HL-60 (cell line): ENCODE measurements around the gene RNF151.

Experiments used
- DNase-seq, 2 experiments: peaks; one replicate each; pipeline ENCODE4 v3.0.0-alpha.2; 2010 to 2020; ENCODE audit warnings: low read depth in 1 of 2, low spot score in 1 of 2
- H3K27ac ChIP-seq: fragments of 250-450 bp; sonication (Bioruptor Pico); replicated peaks from 2 replicates; pipeline ENCODE4 v1.5.1; 2020; ENCODE audit warnings: mild to moderate bottlenecking, moderate library complexity
- H3K27me3 ChIP-seq: fragments of 250-450 bp; sonication (Bioruptor Pico); 2 replicates; pipeline ENCODE4 v1.5.1; 2021; ENCODE audit warnings: mild to moderate bottlenecking, moderate library complexity; ENCODE audit not compliant: insufficient read depth, poor library complexity, severe bottlenecking
- H3K4me3 ChIP-seq: replicated peaks from 2 replicates; pipeline ENCODE4 v1.5.1; 2011; ENCODE audit warnings: mild to moderate bottlenecking, control low read depth, low read length; ENCODE audit not compliant: insufficient read depth
- GABPA ChIP-seq: IDR thresholded peaks from 2 replicates; pipeline ENCODE4 v1.6.1; 2012; ENCODE audit warnings: low read depth
- POLR2AphosphoS5 ChIP-seq: IDR thresholded peaks from 2 replicates; pipeline ENCODE4 v1.6.1; 2012; ENCODE audit warnings: low read depth
- SPI1 ChIP-seq: IDR thresholded peaks from 2 replicates; pipeline ENCODE4 v1.6.1; 2012; ENCODE audit warnings: low read depth, mild to moderate bottlenecking, borderline replicate concordance
- TF ChIP-seq, protein P1 (sequence below): IDR thresholded peaks from one replicate; pipeline ENCODE4 v1.5.1; 2011; ENCODE audit warnings: low read length, control low read depth, inconsistent platforms; ENCODE audit not compliant: insufficient read depth
- TF ChIP-seq, protein P2 (sequence below): IDR thresholded peaks from 2 replicates; pipeline ENCODE4 v1.6.1; 2012; ENCODE audit warnings: low read depth; ENCODE audit not compliant: insufficient replicate concordance

Gene RNF151

DNA sequence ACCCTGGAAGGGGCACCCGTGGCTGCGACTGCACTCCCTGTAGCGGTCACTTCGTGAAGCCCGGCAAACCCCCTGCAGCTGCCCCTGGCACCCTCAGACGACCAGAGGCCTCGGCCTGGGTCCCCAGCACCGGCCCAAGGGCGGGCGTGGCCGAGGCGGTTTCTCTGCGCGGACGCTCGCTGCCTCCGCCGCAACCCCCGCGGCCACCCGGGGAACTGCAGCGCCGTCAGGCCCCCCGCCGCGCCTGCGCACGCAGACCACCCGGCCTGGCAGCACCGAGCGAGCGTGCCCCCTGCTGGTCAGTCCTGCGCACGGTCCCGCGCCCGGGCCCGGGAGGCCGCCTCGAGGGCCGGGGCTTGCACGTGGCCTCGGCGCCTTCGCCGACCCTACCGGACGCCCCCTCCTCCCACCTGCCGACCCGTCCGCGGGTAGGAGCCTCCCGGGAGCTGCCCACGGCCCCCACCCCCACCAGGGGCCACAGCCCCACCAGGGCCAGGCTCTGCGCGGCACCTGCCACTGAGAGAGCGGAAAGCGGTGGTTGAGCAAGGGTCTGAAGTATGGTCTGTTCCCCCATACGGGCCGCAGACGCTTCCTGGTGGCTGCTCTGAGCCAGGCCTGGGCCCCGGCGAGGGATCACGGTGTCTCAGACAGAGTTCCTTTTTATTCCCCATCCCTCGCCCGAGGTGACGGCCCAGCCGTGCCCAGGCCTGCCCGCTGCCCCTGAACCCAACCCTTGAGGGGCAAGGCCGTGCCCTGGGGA lies 36.9 kb upstream of the RNF151 start:
- Histone ChIP-seq H3K27ac (peak overlapping the region; percentile 91), H3K27me3 (no peaks in the 10 kb centered on the region), H3K4me3 (peak overlapping the region; percentile 41)
- DNase-seq: peak; percentile 72 to 90
- TF ChIP-seq POLR2AphosphoS5 (peak; percentile 66), GABPA (no peak), SPI1 (peak; percentile 48; the same call in 1 of the 2 replicates)
- TF ChIP-seq, protein P1, sequence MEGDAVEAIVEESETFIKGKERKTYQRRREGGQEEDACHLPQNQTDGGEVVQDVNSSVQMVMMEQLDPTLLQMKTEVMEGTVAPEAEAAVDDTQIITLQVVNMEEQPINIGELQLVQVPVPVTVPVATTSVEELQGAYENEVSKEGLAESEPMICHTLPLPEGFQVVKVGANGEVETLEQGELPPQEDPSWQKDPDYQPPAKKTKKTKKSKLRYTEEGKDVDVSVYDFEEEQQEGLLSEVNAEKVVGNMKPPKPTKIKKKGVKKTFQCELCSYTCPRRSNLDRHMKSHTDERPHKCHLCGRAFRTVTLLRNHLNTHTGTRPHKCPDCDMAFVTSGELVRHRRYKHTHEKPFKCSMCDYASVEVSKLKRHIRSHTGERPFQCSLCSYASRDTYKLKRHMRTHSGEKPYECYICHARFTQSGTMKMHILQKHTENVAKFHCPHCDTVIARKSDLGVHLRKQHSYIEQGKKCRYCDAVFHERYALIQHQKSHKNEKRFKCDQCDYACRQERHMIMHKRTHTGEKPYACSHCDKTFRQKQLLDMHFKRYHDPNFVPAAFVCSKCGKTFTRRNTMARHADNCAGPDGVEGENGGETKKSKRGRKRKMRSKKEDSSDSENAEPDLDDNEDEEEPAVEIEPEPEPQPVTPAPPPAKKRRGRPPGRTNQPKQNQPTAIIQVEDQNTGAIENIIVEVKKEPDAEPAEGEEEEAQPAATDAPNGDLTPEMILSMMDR: peak; percentile 45
- TF ChIP-seq, protein P2, sequence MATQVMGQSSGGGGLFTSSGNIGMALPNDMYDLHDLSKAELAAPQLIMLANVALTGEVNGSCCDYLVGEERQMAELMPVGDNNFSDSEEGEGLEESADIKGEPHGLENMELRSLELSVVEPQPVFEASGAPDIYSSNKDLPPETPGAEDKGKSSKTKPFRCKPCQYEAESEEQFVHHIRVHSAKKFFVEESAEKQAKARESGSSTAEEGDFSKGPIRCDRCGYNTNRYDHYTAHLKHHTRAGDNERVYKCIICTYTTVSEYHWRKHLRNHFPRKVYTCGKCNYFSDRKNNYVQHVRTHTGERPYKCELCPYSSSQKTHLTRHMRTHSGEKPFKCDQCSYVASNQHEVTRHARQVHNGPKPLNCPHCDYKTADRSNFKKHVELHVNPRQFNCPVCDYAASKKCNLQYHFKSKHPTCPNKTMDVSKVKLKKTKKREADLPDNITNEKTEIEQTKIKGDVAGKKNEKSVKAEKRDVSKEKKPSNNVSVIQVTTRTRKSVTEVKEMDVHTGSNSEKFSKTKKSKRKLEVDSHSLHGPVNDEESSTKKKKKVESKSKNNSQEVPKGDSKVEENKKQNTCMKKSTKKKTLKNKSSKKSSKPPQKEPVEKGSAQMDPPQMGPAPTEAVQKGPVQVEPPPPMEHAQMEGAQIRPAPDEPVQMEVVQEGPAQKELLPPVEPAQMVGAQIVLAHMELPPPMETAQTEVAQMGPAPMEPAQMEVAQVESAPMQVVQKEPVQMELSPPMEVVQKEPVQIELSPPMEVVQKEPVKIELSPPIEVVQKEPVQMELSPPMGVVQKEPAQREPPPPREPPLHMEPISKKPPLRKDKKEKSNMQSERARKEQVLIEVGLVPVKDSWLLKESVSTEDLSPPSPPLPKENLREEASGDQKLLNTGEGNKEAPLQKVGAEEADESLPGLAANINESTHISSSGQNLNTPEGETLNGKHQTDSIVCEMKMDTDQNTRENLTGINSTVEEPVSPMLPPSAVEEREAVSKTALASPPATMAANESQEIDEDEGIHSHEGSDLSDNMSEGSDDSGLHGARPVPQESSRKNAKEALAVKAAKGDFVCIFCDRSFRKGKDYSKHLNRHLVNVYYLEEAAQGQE: peak; percentile 58

DNA sequence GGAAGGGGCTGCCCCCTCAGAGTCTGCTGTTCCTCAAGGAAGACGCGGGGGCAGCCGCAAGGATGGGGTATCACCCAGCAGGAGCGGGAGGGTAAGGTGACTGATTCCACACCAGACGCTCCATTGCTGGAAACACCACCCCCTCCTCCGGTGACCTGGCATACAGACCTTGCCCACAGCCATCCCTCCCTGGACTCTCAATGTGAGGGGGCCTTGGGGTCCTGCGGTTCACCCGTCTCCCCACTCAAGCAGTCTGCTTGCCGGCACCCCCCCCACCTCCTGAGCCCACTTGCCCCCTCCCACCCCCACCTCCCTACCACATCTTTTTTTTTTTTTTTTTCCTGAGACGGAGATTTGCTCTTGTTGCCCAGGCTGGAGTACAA lies 36.3 kb upstream of the RNF151 start:
- H3K4me3 ChIP-seq: no peak overlapping the region
- no peak for DNase-seq
- H3K27me3 ChIP-seq: no peaks in the 10 kb centered on the region
- peak overlapping the region; percentile 91 for H3K27ac ChIP-seq
- TF ChIP-seq POLR2AphosphoS5: no peak
- TF ChIP-seq, protein P2: no peak
- TF ChIP-seq SPI1: no peak
- TF ChIP-seq, protein P1: no peak
- TF ChIP-seq GABPA: no peak

DNA sequence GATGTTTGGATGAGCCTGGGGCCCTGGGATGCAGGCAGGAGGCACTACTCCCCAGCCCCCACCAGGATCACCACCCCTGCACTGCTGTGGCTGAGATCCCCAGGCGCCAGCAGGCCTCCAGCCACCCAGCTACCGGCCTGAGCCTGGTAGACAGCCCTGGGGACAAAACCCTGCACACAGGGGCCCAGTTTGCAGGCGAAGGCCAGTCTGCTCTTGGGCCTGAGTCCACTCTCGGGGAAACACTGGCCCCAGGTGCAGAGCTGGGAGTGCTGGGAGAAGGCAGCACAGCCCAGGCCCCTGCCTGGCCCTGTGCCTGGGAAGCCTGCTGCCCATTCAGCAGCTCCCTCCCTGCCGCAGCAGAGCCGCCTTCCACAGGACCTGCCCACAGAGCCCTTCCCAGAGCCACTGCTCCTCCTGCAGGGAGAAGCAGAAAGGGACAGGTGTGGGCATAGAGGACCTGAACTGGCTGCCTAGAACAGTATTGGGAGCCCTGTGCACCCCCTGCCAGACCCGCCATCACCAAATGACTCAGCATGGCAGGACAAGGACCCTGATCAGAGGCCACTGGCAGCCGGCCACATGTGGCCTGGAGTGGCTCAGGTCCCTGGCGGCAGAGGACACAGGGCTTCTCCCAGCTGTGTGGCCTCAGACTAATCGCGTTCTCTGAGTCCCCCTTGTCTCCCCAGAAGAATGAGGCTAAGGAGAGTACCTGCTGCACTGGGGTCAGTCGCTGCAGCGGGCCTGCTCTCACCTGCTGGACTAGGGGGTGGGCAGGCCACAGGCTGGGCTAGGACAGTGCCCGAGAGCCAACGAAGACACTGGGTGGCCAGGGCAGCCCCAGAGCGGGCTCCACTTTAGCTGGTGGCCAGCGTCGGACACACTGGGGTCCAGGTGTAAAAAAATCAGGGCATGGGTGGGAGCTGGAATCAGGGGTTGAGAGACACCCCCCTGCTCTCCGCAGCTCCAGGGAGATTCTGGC lies 34.3 kb upstream of the RNF151 start:
- TF ChIP-seq SPI1: no peak
- no peak for TF ChIP-seq GABPA
- TF ChIP-seq, protein P2: no peak
- no peak for TF ChIP-seq POLR2AphosphoS5
- TF ChIP-seq, protein P1: no peak
- Histone ChIP-seq H3K27ac (no peak overlapping the region), H3K27me3 (no peaks in the 10 kb centered on the region), H3K4me3 (no peak overlapping the region)
- peak in 1 of 2 experiments; percentile 28 for DNase-seq
